Measurements from ENCODE around the gene GOLGA6L24. TPM values are rescaled to one million over a fixed set of nuclear protein-coding genes. Genes with fewer than 3 reads are reported as not detected.

The GOLGA6L24 gene
- total RNA-seq, 2 donors from 2014 or later: not detected

Other genes with a start within 250 kb of the GOLGA6L24 start
- 10 to 100 TPM; 46.5 to 46.8 TPM for gene HERC2, start 35.9 kb downstream of the GOLGA6L24 start, total RNA-seq
- gene GOLGA8F, start 20.6 kb upstream of the GOLGA6L24 start, total RNA-seq: not detected
- not detected for gene GOLGA8G, start 174.9 kb upstream of the GOLGA6L24 start, total RNA-seq
- gene GOLGA6L25, start 195.5 kb upstream of the GOLGA6L24 start, total RNA-seq: not detected